ENCODE data around the gene HS2ST1. TPM values are rescaled to one million over a fixed set of nuclear protein-coding genes. Genes with fewer than 3 reads are reported as not detected.

HS2ST1 gene
- total RNA-seq, 1 experiment from 2014 or later = 57.2 TPM

DNA sequence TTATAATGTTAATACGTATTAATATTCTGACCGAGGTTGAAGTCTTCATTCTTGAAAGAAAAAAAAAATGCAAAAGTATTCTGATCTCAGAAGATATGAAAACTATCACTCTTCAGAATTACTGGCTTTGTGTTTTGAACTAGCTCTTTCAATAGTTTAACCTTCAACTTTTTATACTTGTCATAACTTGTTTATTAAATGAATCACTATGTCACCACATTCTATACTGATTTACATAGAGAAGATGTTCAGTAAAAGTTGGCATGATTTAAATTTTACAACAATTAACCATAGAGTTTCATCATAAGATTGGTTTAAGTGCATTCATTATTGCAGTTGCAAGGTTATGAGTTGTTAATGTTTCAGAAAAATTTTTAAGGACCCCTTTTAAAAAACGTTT is 57.3 kb downstream of the HS2ST1 start:
- ChIA-PET POLR2A (no interaction called here), CTCF (no interaction called here)
- no peak overlapping the region for H3K4me3 ChIP-seq (ENCODE audit: low read depth, low read length)
- Mint-ChIP-seq H3K4me1 (ENCODE audit: low read depth, unreplicated experiment) (no peaks in the 10 kb centered on the region), H3K9me3 (ENCODE audit: unreplicated experiment) (no peaks in the 10 kb centered on the region), H3K36me3 (ENCODE audit: insufficient read depth, unreplicated experiment) (no peaks in the 10 kb centered on the region), H3K27me3 (ENCODE audit: insufficient read depth, unreplicated experiment) (no peaks in the 10 kb centered on the region), H3K4me3 (ENCODE audit: unreplicated experiment) (no peak overlapping the region), H3K27ac (ENCODE audit: unreplicated experiment) (no peak overlapping the region)
- TF ChIP-seq, protein P1, sequence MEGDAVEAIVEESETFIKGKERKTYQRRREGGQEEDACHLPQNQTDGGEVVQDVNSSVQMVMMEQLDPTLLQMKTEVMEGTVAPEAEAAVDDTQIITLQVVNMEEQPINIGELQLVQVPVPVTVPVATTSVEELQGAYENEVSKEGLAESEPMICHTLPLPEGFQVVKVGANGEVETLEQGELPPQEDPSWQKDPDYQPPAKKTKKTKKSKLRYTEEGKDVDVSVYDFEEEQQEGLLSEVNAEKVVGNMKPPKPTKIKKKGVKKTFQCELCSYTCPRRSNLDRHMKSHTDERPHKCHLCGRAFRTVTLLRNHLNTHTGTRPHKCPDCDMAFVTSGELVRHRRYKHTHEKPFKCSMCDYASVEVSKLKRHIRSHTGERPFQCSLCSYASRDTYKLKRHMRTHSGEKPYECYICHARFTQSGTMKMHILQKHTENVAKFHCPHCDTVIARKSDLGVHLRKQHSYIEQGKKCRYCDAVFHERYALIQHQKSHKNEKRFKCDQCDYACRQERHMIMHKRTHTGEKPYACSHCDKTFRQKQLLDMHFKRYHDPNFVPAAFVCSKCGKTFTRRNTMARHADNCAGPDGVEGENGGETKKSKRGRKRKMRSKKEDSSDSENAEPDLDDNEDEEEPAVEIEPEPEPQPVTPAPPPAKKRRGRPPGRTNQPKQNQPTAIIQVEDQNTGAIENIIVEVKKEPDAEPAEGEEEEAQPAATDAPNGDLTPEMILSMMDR (IDR thresholded peaks at IDR 0.05; ENCODE audit: insufficient read depth in 1 of 2, low read depth in 1 of 2, low read length in 1 of 2, severe bottlenecking in 1 of 2, unreplicated experiment in 1 of 2) = no peak
- H3K4me1 ChIP-seq = peaks cover 8% of the 10 kb centered on the region; the same call in 1 of the 2 replicates
- H3K36me3 ChIP-seq (ENCODE audit: control insufficient read depth, insufficient read depth, low read length) = no peaks in the 10 kb centered on the region
- H3K27me3 ChIP-seq (replicated peaks; ENCODE audit: control insufficient read depth, insufficient read depth, low read length) = no peaks in the 10 kb centered on the region
- no peak for DNase-seq
- no peaks in the 10 kb centered on the region for H3K9me3 ChIP-seq
- BruUV-seq (replicated peaks) = no TSS peak
- intact Hi-C loops (cut with micrococcal nuclease; ENCODE audit: unreplicated experiment) = no loop called here

DNA sequence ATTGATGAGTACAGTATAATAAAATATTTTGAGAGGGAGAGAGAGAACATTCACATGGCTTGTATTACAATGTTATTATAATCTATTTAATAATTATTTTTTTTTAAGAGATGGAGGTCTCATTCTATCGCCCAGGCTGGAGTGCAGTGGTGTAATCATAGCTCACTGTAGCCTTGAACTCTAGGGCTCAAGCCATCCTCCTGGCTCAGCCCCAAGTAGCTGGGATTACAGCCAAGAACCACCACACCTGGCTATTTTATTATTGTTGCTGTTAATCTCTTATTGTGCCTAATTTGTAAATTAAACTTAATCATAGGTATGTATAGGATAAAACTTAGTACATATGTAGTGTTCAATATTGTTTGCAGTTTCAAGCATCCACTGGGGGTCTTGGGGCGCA is 57.8 kb downstream of the HS2ST1 start:
- no peak for DNase-seq
- TF ChIP-seq, protein P1 (IDR thresholded peaks at IDR 0.05; ENCODE audit: insufficient read depth in 1 of 2, low read depth in 1 of 2, low read length in 1 of 2, severe bottlenecking in 1 of 2, unreplicated experiment in 1 of 2) = no peak
- H3K4me3 ChIP-seq (ENCODE audit: low read depth, low read length) = no peak overlapping the region
- peaks cover 8% of the 10 kb centered on the region; the same call in 1 of the 2 replicates for H3K4me1 ChIP-seq
- H3K4me1 Mint-ChIP-seq (ENCODE audit: low read depth, unreplicated experiment) = no peaks in the 10 kb centered on the region
- H3K9me3 Mint-ChIP-seq (ENCODE audit: unreplicated experiment) = no peaks in the 10 kb centered on the region
- intact Hi-C loops (cut with micrococcal nuclease; ENCODE audit: unreplicated experiment) = no loop called here
- H3K4me3 Mint-ChIP-seq (ENCODE audit: unreplicated experiment) = no peak overlapping the region
- no peaks in the 10 kb centered on the region for H3K27me3 Mint-ChIP-seq (ENCODE audit: insufficient read depth, unreplicated experiment)
- CTCF ChIA-PET = no interaction called here
- no peaks in the 10 kb centered on the region for H3K36me3 ChIP-seq (ENCODE audit: control insufficient read depth, insufficient read depth, low read length)
- H3K9me3 ChIP-seq = no peaks in the 10 kb centered on the region
- no TSS peak for BruUV-seq (replicated peaks)
- no peaks in the 10 kb centered on the region for H3K27me3 ChIP-seq (replicated peaks; ENCODE audit: control insufficient read depth, insufficient read depth, low read length)
- H3K36me3 Mint-ChIP-seq (ENCODE audit: insufficient read depth, unreplicated experiment) = no peaks in the 10 kb centered on the region
- POLR2A ChIA-PET = no interaction called here
- H3K27ac Mint-ChIP-seq (ENCODE audit: unreplicated experiment) = no peak overlapping the region

DNA sequence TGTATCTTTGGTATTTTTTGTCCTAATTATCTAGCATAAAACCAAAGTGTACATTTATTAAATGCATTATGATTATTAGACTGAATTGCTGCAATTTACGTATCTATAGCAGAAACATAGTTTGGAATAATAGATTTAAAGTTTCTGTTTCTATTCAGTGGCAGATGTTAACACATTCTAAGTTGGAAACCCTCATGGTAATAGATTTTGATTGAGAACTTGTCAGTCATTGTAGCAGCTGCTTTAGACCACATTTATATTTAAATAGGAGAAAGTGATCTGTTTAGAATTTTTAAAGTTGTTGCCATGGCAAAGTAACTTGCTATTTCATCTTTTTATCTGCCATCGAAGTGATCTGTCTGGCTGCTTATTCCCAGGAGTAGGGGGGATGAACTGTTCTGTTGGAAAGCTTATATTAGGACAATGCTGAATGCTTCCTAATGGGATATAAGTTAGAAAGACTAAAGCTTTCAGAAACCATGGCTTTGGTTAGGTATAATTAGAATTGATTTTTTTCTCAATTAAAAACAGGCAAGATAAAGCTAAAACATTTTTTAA is 61.6 kb downstream of the HS2ST1 start:
- Mint-ChIP-seq H3K27ac (ENCODE audit: unreplicated experiment) (no peak overlapping the region), H3K9me3 (ENCODE audit: unreplicated experiment) (no peaks in the 10 kb centered on the region), H3K36me3 (ENCODE audit: insufficient read depth, unreplicated experiment) (peaks cover 5% of the 10 kb centered on the region), H3K4me1 (ENCODE audit: low read depth, unreplicated experiment) (no peaks in the 10 kb centered on the region), H3K4me3 (ENCODE audit: unreplicated experiment) (no peak overlapping the region), H3K27me3 (ENCODE audit: insufficient read depth, unreplicated experiment) (no peaks in the 10 kb centered on the region)
- Histone ChIP-seq H3K9me3 (no peaks in the 10 kb centered on the region), H3K4me1 (no peaks in the 10 kb centered on the region), H3K4me3 (ENCODE audit: low read depth, low read length) (no peak overlapping the region), H3K36me3 (ENCODE audit: control insufficient read depth, insufficient read depth, low read length) (no peaks in the 10 kb centered on the region), H3K27me3 (replicated peaks; ENCODE audit: control insufficient read depth, insufficient read depth, low read length) (no peaks in the 10 kb centered on the region)
- POLR2A ChIA-PET = no interaction called here
- intact Hi-C loops (cut with micrococcal nuclease; ENCODE audit: unreplicated experiment) = no loop called here
- CTCF ChIA-PET = no interaction called here
- TF ChIP-seq, protein P1 (IDR thresholded peaks at IDR 0.05; ENCODE audit: insufficient read depth in 1 of 2, low read depth in 1 of 2, low read length in 1 of 2, severe bottlenecking in 1 of 2, unreplicated experiment in 1 of 2) = no peak
- DNase-seq = no peak
- no TSS peak for BruUV-seq (replicated peaks)

Data from Caco-2 (cell line).